GM12892 (cell line): Measurements from ENCODE around the gene TSEN15.

Experiments used
- DNase-seq: peaks from one replicate; pipeline ENCODE4 v3.0.0; 2011; ENCODE audit not compliant: insufficient read length
- FAIRE-seq: peaks from 2 replicates; lab custom pipeline; 2011; peaks lifted over from hg19 to GRCh38; lab: Jason Lieb, UNC
- POLR2A ChIP-seq: IDR thresholded peaks from 2 replicates; pipeline ENCODE4 v1.6.1; 2011; ENCODE audit warnings: low read depth, low read length, control low read depth
- POLR2AphosphoS5 ChIP-seq: IDR thresholded peaks from 2 replicates; pipeline ENCODE4 v1.6.1; 2011; ENCODE audit warnings: low read depth, low read length, control low read depth
- TAF1 ChIP-seq: IDR thresholded peaks from 2 replicates; pipeline ENCODE4 v1.6.1; 2011; ENCODE audit warnings: low read depth, mild to moderate bottlenecking, control low read depth, low read length, borderline replicate concordance

Gene TSEN15

GRCh38 chr1:184048561-184049240 lies 2.8 kb upstream of the TSEN15 start:
- TF ChIP-seq POLR2A (no peak), POLR2AphosphoS5 (no peak), TAF1 (no peak)
- DNase-seq (no peak), FAIRE-seq (no peak)

DNA sequence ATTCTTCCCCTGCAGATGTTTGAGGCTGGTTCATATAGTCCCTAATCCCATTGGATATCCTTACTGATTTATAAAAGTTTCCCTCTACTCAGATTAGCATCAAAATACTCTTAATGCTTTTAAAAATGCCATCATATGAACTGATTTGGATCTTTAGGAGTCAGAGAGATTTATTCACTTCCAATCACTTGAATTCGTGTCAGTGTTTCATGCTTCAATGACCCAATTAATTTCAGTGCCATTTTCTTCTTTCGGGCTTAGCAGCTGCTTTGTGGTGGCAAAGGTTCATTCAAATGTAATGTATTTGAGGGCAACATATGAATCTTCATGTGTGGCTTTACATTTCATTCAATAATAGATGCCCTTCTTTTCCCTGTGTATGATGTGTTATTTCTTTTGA lies 2.2 kb upstream of the TSEN15 start:
- FAIRE-seq, result peak; percentile 50
- TF ChIP-seq POLR2A, result no peak
- no peak for TF ChIP-seq TAF1
- no peak for TF ChIP-seq POLR2AphosphoS5

DNA sequence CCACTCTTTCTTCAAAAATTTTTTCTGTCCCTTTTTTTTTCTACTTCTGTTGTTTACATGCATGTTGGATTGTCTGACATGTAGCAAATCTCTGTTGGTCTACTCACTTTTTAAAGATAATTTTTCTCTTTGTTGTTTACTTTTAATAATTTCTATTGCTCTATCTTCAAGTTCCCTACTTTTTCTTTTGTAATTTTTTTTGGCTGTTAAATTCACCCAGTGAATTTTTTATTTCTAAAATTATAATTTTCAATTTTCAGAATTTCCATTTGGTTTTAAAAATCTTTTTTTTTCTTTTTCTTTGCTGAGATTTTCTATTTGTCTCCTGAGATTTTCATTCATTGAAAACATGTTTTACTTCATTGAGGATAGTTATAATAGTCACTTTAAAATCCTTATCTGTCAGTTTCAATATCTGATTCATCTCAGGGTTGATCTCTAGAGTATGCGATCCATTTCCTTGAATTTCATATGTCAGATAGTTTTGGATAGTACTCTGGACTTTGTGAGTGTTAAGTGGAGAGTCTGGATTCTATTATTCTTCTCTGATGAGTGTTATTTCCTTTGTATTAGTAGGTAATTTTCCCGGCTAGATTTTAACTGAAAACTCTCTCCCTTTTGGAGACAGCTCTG lies 1.6 kb upstream of the TSEN15 start:
- TF ChIP-seq POLR2AphosphoS5, result no peak
- TF ChIP-seq TAF1, result no peak
- no peak for TF ChIP-seq POLR2A
- DNase-seq (no peak), FAIRE-seq (no peak)

More for the DNA sequence above, 2.2 kb upstream of the TSEN15 start:
- DNase-seq, result no peak

- no peak for DNase-seq
- TF ChIP-seq TAF1 (no peak), POLR2A (no peak), POLR2AphosphoS5 (no peak)
- FAIRE-seq, result peak; percentile 51
Observed at GRCh38 chr1:184050636-184051035, 894 bp upstream of the TSEN15 start.

- no peak for TF ChIP-seq POLR2AphosphoS5
- no peak for TF ChIP-seq POLR2A
- TF ChIP-seq TAF1, result no peak
- DNase-seq, result no peak
- FAIRE-seq, result no peak
Observed at GRCh38 chr1:184051138-184051484, 419 bp upstream of the TSEN15 start.

DNA sequence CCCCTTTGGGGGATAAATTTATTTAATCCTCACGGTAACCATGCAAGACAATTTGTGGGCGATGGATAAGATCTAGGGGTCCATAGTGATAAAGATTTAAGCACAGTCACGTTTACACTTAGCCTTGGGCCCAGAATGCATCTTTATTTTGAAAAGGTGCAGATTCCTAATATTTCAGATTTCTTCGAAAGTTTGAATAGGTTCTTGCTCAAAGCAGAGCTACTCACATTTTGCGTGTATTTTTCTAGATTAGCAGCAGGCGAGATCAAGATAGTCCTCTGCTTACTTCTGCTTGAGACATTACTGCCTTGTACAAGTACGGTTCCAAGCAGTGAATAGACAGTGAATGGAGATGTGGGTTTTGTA lies 647 bp downstream of the TSEN15 start:
- FAIRE-seq (peak; percentile 42), DNase-seq (no peak)
- no peak for TF ChIP-seq POLR2AphosphoS5
- TF ChIP-seq POLR2A, result no peak
- TF ChIP-seq TAF1, result no peak

DNA sequence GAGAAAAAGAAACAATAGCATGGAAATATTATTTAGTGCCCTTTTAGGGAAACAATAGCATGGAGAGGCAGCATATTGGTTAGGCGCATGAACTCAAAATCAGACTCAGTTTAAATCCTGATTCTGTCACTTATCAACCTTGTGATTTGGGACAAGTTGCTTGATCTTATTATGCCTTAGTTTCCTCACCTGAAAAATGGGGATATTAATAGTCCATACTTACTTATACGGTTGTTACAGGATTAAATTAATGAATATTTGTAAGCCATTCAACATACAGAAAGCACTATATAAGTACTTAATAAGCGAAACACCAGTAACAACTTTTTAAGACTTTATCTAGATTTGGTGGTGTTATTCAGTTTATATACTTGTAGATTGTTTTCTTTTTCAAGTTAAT lies 1.2 kb downstream of the TSEN15 start:
- FAIRE-seq, result peak; percentile 42
- no peak for TF ChIP-seq POLR2AphosphoS5
- TF ChIP-seq POLR2A, result no peak
- no peak for TF ChIP-seq TAF1
- no peak for DNase-seq

DNA sequence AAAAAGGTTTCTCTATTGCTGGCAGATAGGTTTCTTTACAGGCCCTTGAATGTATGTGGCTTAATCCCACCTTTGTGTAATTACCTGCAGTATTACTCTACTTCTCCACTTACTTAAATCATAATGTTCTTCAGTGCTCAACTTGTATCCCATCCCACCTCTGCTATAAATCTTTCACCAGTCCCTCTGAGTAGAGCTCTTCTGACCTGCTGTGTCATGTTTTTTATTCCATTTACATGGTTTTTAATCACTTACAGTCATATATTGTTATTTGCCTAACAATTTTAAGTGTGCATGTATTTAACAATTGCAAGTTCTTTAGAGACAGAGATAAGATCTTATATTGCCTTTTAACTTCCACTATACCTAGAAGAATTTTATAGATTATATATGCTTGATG lies 2.4 kb downstream of the TSEN15 start:
- FAIRE-seq, result no peak
- TF ChIP-seq POLR2A (no peak), POLR2AphosphoS5 (no peak), TAF1 (no peak)
- no peak for DNase-seq

GRCh38 chr1:184056921-184057555 lies 5.5 kb downstream of the TSEN15 start:
- DNase-seq, result no peak

GRCh38 chr1:184059887-184060286 lies 8.4 kb downstream of the TSEN15 start:
- DNase-seq (no peak), FAIRE-seq (no peak)

More at GRCh38 chr1:184056921-184057555, 5.5 kb downstream of the TSEN15 start:
- FAIRE-seq, result no peak
- TF ChIP-seq POLR2A (no peak), POLR2AphosphoS5 (no peak), TAF1 (no peak)

GRCh38 chr1:184060316-184060715 lies 8.8 kb downstream of the TSEN15 start:
- no peak for DNase-seq

More at GRCh38 chr1:184059887-184060286, 8.4 kb downstream of the TSEN15 start:
- TF ChIP-seq TAF1, result no peak
- no peak for TF ChIP-seq POLR2A
- TF ChIP-seq POLR2AphosphoS5, result no peak

More at GRCh38 chr1:184060316-184060715, 8.8 kb downstream of the TSEN15 start:
- no peak for TF ChIP-seq TAF1
- TF ChIP-seq POLR2AphosphoS5, result no peak
- no peak for FAIRE-seq
